HEK293 (cell line): ENCODE results near the gene STRA8.

Source experiments
- CTCF ChIA-PET: fragments of 350-600 bp; formaldehyde crosslinking; extraction: SDS; loops from one replicate; lab custom pipeline; 2021; ENCODE audit warnings: antibody characterized with exemption; lab: Yijun Ruan, JAX
- POLR2A ChIA-PET: fragments of 300-600 bp; formaldehyde crosslinking; extraction: SDS; loops from one replicate; lab custom pipeline; 2020; ENCODE audit warnings: antibody characterized with exemption, inconsistent platforms; lab: Yijun Ruan, JAX
- H3K27ac ChIP-seq: fragments of 200-500 bp; sonication (Bioruptor generic); 2 replicates; pipeline ENCODE4 v1.5.1; 2014; ENCODE audit warnings: low read depth, low read length, control low read depth, inconsistent platforms; ENCODE audit errors: extremely low read depth
- H3K36me3 ChIP-seq, 2 experiments: fragments of 200-500 bp in 1 of 2; sonication (Bioruptor generic) in 1 of 2; 1 replicate in 1 of 2; 2 replicates in 1 of 2; pipeline ENCODE4 v1.5.1; 2014 to 2017; ENCODE audit warnings: inconsistent platforms in 2 of 2, low read length in 2 of 2; ENCODE audit not compliant: control insufficient read depth in 2 of 2, insufficient read depth in 1 of 2
- H3K4me1 ChIP-seq: fragments of 200-500 bp; sonication (Bioruptor generic); 2 replicates; pipeline ENCODE4 v1.5.1; 2014; ENCODE audit warnings: mild to moderate bottlenecking, low read length, inconsistent platforms; ENCODE audit not compliant: control insufficient read depth, insufficient read depth
- H3K4me3 ChIP-seq: 2 replicates; pipeline ENCODE4 v1.5.1; 2011; ENCODE audit warnings: low read depth, mild to moderate bottlenecking, control low read depth, low read length, moderate library complexity
- H3K9me3 ChIP-seq: fragments of 200-500 bp; sonication (Bioruptor generic); 2 replicates; pipeline ENCODE4 v1.5.1; 2014; ENCODE audit warnings: low read depth, low read length, inconsistent platforms; ENCODE audit not compliant: control insufficient read depth, insufficient read depth
- EGR2 ChIP-seq: fragments of 450-650 bp; formaldehyde crosslinking; IDR thresholded peaks from 2 replicates; pipeline ENCODE4 v1.5.1; 2016; ENCODE audit warnings: low read depth, missing biosample characterization, missing genetic modification characterization
- GLIS1 ChIP-seq: fragments of 450-650 bp; formaldehyde crosslinking; IDR thresholded peaks from 2 replicates; pipeline ENCODE4 v1.5.1; 2016; ENCODE audit warnings: missing biosample characterization, missing genetic modification characterization
- KLF1 ChIP-seq: fragments of 450-650 bp; formaldehyde crosslinking; IDR thresholded peaks from 2 replicates; pipeline ENCODE4 v1.5.1; 2016; ENCODE audit warnings: missing biosample characterization, missing genetic modification characterization
- KLF16 ChIP-seq: fragments of 450-650 bp; formaldehyde crosslinking; IDR thresholded peaks from 2 replicates; pipeline ENCODE4 v1.5.1; 2017; ENCODE audit warnings: missing biosample characterization, missing genetic modification characterization
- KLF8 ChIP-seq: fragments of 450-650 bp; formaldehyde crosslinking; IDR thresholded peaks from 2 replicates; pipeline ENCODE4 v1.5.1; 2016; ENCODE audit warnings: missing biosample characterization, missing genetic modification characterization
- MEIS1 ChIP-seq: sonication (generic); formaldehyde crosslinking; IDR thresholded peaks from 2 replicates; pipeline ENCODE4 v1.8.1; 2022; ENCODE audit warnings: missing genetic modification reagents, mild to moderate bottlenecking, borderline replicate concordance
- OVOL3 ChIP-seq: fragments of 450-650 bp; formaldehyde crosslinking; IDR thresholded peaks from 2 replicates; pipeline ENCODE4 v1.5.1; 2016; ENCODE audit warnings: missing biosample characterization, missing genetic modification characterization
- TCF7L2 ChIP-seq: IDR thresholded peaks from 2 replicates; pipeline ENCODE4 v1.6.1; 2011; ENCODE audit warnings: low read depth, mild to moderate bottlenecking, inconsistent platforms, low read length, moderate library complexity, borderline replicate concordance
- TRIM28 ChIP-seq: IDR thresholded peaks from 2 replicates; pipeline ENCODE4 v1.6.1; 2011; ENCODE audit warnings: low read length, control low read depth, borderline replicate concordance
- YY1 ChIP-seq: fragments of 450-650 bp; formaldehyde crosslinking; IDR thresholded peaks from 2 replicates; pipeline ENCODE4 v1.5.1; 2018; ENCODE audit warnings: missing biosample characterization, missing genetic modification characterization
- ZFHX2 ChIP-seq: fragments of 450-650 bp; formaldehyde crosslinking; conservative IDR thresholded peaks from 2 replicates; pipeline ENCODE4 v1.5.1; 2016; ENCODE audit warnings: missing biosample characterization, missing genetic modification characterization
- ZNF10 ChIP-seq: fragments of 450-650 bp; formaldehyde crosslinking; IDR thresholded peaks from 2 replicates; pipeline ENCODE4 v1.5.1; 2017; ENCODE audit warnings: missing biosample characterization, missing genetic modification characterization
- ZNF133 ChIP-seq: fragments of 450-650 bp; formaldehyde crosslinking; IDR thresholded peaks from 2 replicates; pipeline ENCODE4 v1.5.1; 2016; ENCODE audit warnings: missing biosample characterization, missing genetic modification characterization
- ZNF202 ChIP-seq: fragments of 450-650 bp; formaldehyde crosslinking; IDR thresholded peaks from 2 replicates; pipeline ENCODE4 v1.5.1; 2016; ENCODE audit warnings: missing biosample characterization, missing genetic modification characterization, borderline replicate concordance
- ZNF335 ChIP-seq: fragments of 450-650 bp; formaldehyde crosslinking; conservative IDR thresholded peaks from 2 replicates; pipeline ENCODE4 v1.5.1; 2016; ENCODE audit warnings: missing biosample characterization, missing genetic modification characterization
- ZNF391 ChIP-seq: fragments of 450-650 bp; formaldehyde crosslinking; IDR thresholded peaks from 2 replicates; pipeline ENCODE4 v1.5.1; 2016; ENCODE audit warnings: low read depth, missing biosample characterization, missing genetic modification characterization, borderline replicate concordance
- ZNF544 ChIP-seq: fragments of 450-650 bp; formaldehyde crosslinking; IDR thresholded peaks from 2 replicates; pipeline ENCODE4 v1.5.0; 2017; ENCODE audit warnings: missing biosample characterization, missing genetic modification characterization
- ZNF624 ChIP-seq: fragments of 450-650 bp; formaldehyde crosslinking; IDR thresholded peaks from 2 replicates; pipeline ENCODE4 v1.5.1; 2017; ENCODE audit warnings: missing biosample characterization, missing genetic modification characterization
- ZNF830 ChIP-seq: fragments of 450-650 bp; IDR thresholded peaks from 2 replicates; pipeline ENCODE4 v1.5.0; 2018; ENCODE audit warnings: missing biosample characterization, missing genetic modification characterization, low read depth, mild to moderate bottlenecking, moderate library complexity
- TF ChIP-seq, protein P1 (sequence below): fragments of 450-650 bp; formaldehyde crosslinking; IDR thresholded peaks from 2 replicates; pipeline ENCODE4 v1.5.1; 2017; ENCODE audit warnings: missing biosample characterization, missing genetic modification characterization
- TF ChIP-seq, protein P2 (sequence below): fragments of 450-650 bp; formaldehyde crosslinking; IDR thresholded peaks from 2 replicates; pipeline ENCODE4 v1.5.1; 2016; ENCODE audit warnings: missing biosample characterization, missing genetic modification characterization
- TF ChIP-seq, protein P3 (sequence below): fragments of 450-650 bp; IDR thresholded peaks from 2 replicates; pipeline ENCODE4 v1.5.1; 2018; ENCODE audit warnings: missing biosample characterization, mild to moderate bottlenecking, missing genetic modification characterization
- TF ChIP-seq, protein P4 (sequence below): fragments of 450-650 bp; formaldehyde crosslinking; IDR thresholded peaks from 2 replicates; pipeline ENCODE4 v1.5.1; 2016; ENCODE audit warnings: missing biosample characterization, missing genetic modification characterization
- TF ChIP-seq, protein P5 (sequence below): fragments of 450-650 bp; formaldehyde crosslinking; IDR thresholded peaks from 2 replicates; pipeline ENCODE4 v1.5.1; 2016; ENCODE audit warnings: missing biosample characterization, missing genetic modification characterization

The STRA8 gene

DNA sequence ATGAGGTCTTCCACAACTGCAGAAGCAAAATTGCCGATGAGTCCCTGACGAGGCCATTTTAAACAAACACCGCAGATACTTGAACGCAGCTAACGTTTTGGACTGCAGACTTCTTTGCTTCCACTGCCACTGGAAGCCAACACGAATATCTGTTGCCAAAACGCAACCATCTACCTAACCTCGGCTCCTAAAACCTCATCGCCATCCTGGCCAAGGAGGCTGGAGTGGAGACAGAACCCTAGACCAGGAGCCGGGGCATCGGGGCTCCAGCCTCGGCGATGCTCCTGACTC is 22.8 kb upstream of the STRA8 start (continued):
- TF ChIP-seq ZNF830, result no peak
- TF ChIP-seq, protein P1, sequence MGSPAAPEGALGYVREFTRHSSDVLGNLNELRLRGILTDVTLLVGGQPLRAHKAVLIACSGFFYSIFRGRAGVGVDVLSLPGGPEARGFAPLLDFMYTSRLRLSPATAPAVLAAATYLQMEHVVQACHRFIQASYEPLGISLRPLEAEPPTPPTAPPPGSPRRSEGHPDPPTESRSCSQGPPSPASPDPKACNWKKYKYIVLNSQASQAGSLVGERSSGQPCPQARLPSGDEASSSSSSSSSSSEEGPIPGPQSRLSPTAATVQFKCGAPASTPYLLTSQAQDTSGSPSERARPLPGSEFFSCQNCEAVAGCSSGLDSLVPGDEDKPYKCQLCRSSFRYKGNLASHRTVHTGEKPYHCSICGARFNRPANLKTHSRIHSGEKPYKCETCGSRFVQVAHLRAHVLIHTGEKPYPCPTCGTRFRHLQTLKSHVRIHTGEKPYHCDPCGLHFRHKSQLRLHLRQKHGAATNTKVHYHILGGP, result no peak
- TF ChIP-seq, protein P2, sequence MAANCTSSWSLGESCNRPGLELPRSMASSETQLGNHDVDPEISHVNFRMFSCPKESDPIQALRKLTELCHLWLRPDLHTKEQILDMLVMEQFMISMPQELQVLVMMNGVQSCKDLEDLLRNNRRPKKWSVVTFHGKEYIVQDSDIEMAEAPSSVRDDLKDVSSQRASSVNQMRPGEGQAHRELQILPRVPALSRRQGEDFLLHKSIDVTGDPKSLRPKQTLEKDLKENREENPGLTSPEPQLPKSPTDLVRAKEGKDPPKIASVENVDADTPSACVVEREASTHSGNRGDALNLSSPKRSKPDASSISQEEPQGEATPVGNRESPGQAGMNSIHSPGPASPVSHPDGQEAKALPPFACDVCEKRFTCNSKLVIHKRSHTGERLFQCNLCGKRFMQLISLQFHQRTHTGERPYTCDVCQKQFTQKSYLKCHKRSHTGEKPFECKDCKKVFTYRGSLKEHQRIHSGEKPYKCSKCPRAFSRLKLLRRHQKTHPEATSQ (tag by site-specific recombination), result no peak

DNA sequence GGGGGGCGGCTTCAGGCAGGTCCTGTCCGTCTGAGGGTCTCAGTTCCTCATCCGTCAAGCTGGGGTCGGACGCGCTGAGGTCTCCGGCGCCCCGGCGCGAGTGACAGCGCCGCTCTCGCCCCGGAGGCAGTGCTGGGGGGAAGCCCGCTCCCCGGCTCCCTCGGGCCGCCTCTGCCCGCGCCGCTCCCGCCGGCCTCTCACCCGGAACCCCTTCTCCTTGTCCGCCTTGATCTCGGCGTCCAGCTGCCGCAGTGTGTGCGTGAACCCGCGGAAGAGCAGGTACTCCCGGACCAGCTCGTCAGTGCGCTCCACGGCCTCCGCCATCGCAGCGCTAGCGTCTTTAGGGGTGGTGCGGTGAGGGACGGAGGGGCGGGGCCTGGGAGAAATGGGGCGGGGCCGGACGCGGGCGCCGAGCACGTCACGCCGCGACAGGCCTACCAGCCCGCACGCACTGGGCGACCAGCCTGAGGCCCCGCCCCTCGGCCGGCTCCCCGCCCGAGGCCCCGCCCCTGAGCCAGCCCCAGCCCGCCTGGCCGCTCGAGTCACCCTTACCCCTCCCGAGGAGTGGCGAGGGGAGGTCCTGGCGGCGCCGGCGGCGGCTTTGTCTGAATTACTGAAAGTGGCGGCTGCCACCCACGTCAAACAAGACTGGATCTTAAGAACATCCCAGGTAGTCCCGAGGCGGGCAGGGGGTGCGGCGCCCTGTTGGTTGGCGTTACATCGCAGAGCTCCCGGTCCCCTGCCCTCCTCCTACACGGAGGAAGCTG is 22.3 kb upstream of the STRA8 start, which contains the start of gene WDR91:
Gene WDR91 (minus strand): TSS at position 348 of the 767 bp plus-strand sequence. CDS start 24 bp downstream, at position 324.
- Histone ChIP-seq H3K9me3 (no peaks in the 10 kb centered on the region), H3K4me3 (peak within 1 kb of the TSS; percentile 84), H3K36me3 (peaks cover 0 to 10% of the 10 kb centered on the region in 2 experiments; a peak in 1 of 3 replicates), H3K27ac (peak within 1 kb of the TSS; percentile 33; the same call in 1 of the 2 replicates), H3K4me1 (peaks cover 7% of the 10 kb centered on the region)
- ChIA-PET POLR2A (interaction anchor here (1.1 to 1.5 kb wide), 3 partner anchors 9 to 41 kb away, joined by 3 to 4 read pairs (median 3); partner anchors contain the start of gene CYREN), CTCF (no interaction called here)
- TF ChIP-seq ZNF624 (tag by site-specific recombination), result no peak
- TF ChIP-seq GLIS1 (tag by site-specific recombination), result peak; percentile 47
- TF ChIP-seq OVOL3 (tag by site-specific recombination), result no peak
- no peak for TF ChIP-seq KLF1 (tag by site-specific recombination)
- TF ChIP-seq ZNF544, result no peak
- TF ChIP-seq, protein P3, sequence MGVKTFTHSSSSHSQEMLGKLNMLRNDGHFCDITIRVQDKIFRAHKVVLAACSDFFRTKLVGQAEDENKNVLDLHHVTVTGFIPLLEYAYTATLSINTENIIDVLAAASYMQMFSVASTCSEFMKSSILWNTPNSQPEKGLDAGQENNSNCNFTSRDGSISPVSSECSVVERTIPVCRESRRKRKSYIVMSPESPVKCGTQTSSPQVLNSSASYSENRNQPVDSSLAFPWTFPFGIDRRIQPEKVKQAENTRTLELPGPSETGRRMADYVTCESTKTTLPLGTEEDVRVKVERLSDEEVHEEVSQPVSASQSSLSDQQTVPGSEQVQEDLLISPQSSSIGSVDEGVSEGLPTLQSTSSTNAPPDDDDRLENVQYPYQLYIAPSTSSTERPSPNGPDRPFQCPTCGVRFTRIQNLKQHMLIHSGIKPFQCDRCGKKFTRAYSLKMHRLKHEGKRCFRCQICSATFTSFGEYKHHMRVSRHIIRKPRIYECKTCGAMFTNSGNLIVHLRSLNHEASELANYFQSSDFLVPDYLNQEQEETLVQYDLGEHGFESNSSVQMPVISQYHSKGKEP, result no peak
- peak; percentile 41; the same call in 1 of the 2 replicates for TF ChIP-seq TRIM28
- no peak; the same call in 1 of the 2 replicates for TF ChIP-seq EGR2 (tag by site-specific recombination)
- peak; percentile 66 for TF ChIP-seq ZFHX2 (tag by site-specific recombination)
- TF ChIP-seq ZNF202, result no peak
- TF ChIP-seq KLF8 (tag by site-specific recombination), result peak; percentile 12; the same call in 1 of the 2 replicates
- TF ChIP-seq YY1 (tag by site-specific recombination), result peak; percentile 72
- TF ChIP-seq ZNF391 (tag by site-specific recombination), result 0 out of 2 replicates have a peak, but pooled peaks have one; percentile 31
- TF ChIP-seq, protein P4, sequence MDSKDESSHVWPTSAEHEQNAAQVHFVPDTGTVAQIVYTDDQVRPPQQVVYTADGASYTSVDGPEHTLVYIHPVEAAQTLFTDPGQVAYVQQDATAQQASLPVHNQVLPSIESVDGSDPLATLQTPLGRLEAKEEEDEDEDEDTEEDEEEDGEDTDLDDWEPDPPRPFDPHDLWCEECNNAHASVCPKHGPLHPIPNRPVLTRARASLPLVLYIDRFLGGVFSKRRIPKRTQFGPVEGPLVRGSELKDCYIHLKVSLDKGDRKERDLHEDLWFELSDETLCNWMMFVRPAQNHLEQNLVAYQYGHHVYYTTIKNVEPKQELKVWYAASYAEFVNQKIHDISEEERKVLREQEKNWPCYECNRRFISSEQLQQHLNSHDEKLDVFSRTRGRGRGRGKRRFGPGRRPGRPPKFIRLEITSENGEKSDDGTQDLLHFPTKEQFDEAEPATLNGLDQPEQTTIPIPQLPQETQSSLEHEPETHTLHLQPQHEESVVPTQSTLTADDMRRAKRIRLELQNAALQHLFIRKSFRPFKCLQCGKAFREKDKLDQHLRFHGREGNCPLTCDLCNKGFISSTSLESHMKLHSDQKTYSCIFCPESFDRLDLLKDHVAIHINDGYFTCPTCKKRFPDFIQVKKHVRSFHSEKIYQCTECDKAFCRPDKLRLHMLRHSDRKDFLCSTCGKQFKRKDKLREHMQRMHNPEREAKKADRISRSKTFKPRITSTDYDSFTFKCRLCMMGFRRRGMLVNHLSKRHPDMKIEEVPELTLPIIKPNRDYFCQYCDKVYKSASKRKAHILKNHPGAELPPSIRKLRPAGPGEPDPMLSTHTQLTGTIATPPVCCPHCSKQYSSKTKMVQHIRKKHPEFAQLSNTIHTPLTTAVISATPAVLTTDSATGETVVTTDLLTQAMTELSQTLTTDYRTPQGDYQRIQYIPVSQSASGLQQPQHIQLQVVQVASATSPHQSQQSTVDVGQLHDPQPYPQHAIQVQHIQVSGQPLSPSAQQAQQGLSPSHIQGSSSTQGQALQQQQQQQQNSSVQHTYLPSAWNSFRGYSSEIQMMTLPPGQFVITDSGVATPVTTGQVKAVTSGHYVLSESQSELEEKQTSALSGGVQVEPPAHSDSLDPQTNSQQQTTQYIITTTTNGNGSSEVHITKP (tag by site-specific recombination), result peak; percentile 31; the same call in 1 of the 2 replicates
- TF ChIP-seq, protein P5, sequence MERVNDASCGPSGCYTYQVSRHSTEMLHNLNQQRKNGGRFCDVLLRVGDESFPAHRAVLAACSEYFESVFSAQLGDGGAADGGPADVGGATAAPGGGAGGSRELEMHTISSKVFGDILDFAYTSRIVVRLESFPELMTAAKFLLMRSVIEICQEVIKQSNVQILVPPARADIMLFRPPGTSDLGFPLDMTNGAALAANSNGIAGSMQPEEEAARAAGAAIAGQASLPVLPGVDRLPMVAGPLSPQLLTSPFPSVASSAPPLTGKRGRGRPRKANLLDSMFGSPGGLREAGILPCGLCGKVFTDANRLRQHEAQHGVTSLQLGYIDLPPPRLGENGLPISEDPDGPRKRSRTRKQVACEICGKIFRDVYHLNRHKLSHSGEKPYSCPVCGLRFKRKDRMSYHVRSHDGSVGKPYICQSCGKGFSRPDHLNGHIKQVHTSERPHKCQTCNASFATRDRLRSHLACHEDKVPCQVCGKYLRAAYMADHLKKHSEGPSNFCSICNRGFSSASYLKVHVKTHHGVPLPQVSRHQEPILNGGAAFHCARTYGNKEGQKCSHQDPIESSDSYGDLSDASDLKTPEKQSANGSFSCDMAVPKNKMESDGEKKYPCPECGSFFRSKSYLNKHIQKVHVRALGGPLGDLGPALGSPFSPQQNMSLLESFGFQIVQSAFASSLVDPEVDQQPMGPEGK (tag by site-specific recombination), result peak; percentile 55; the same call in 1 of the 2 replicates
- TF ChIP-seq, protein P1, result no peak
- TF ChIP-seq ZNF335 (tag by site-specific recombination), result peak; percentile 79
- TF ChIP-seq MEIS1 (CRISPR knock-in tag), result no peak
- TF ChIP-seq TCF7L2, result peak; percentile 34; the same call in 1 of the 2 replicates
- 0 out of 2 replicates have a peak, but pooled peaks have one; percentile 5 for TF ChIP-seq ZNF133 (tag by site-specific recombination)
- peak; percentile 30; the same call in 1 of the 2 replicates for TF ChIP-seq KLF16 (tag by site-specific recombination)
- 0 out of 2 replicates have a peak, but pooled peaks have one; percentile 11 for TF ChIP-seq ZNF10
